SU-DHL-6 (cell line): ENCODE results near the gene MYOZ3.

Experiments used
- H2AFZ ChIP-seq: fragments of 200-600 bp; sonication (generic); 2 replicates; pipeline ENCODE4 v1.6.1; 2014; ENCODE audit warnings: low read depth, mild to moderate bottlenecking, moderate library complexity, mixed read lengths, antibody characterized with exemption, low read length; ENCODE audit not compliant: severe bottlenecking
- H3F3A ChIP-seq: fragments of 200-600 bp; shearing (Covaris generic); 2 replicates; pipeline ENCODE4 v1.6.0; 2016; ENCODE audit warnings: antibody characterized with exemption, mild to moderate bottlenecking; ENCODE audit not compliant: insufficient read depth
- H3K27ac ChIP-seq: fragments of 200-600 bp; sonication (generic); 2 replicates; pipeline ENCODE4 v1.5.1; 2016; ENCODE audit warnings: low read depth, mild to moderate bottlenecking, low read length, moderate library complexity, mixed read lengths
- H3K27me3 ChIP-seq: fragments of 200-600 bp; sonication (generic), shearing (Covaris generic); 2 replicates; pipeline ENCODE4 v1.6.0; 2014; ENCODE audit warnings: mild to moderate bottlenecking, low read length
- H3K36me3 ChIP-seq: fragments of 200-600 bp; sonication (generic); 2 replicates; pipeline ENCODE4 v1.6.1; 2014; ENCODE audit warnings: mild to moderate bottlenecking, low read length, mixed read lengths
- H3K4me2 ChIP-seq: fragments of 300-600, 200-600 bp; shearing (Covaris generic), sonication (generic); 2 replicates; pipeline ENCODE4 v1.6.0; 2014; ENCODE audit warnings: low read length, low read depth, mild to moderate bottlenecking; ENCODE audit not compliant: poor library complexity, severe bottlenecking
- H3K4me3 ChIP-seq: fragments of 200-600 bp; sonication (generic); 2 replicates; pipeline ENCODE4 v1.5.1; 2014; ENCODE audit warnings: antibody characterized with exemption, low read length, mild to moderate bottlenecking, mixed read lengths; ENCODE audit not compliant: insufficient read depth, poor library complexity, severe bottlenecking
- H3K79me2 ChIP-seq: fragments of 200-600 bp; sonication (generic); 2 replicates; pipeline ENCODE4 v1.6.1; 2014; ENCODE audit warnings: mild to moderate bottlenecking, low read length, moderate library complexity; ENCODE audit not compliant: insufficient read depth
- H3K9ac ChIP-seq: fragments of 200-600 bp; sonication (generic); 2 replicates; pipeline ENCODE4 v1.7.0; 2014; ENCODE audit warnings: mild to moderate bottlenecking, low read length
- H3K9me2 ChIP-seq: fragments of 200-600 bp; sonication (generic); replicated peaks from 2 replicates; pipeline ENCODE4 v1.6.1; 2014; ENCODE audit warnings: low read length; ENCODE audit not compliant: insufficient read depth
- H3K9me3 ChIP-seq: fragments of 200-600 bp; sonication (generic); 2 replicates; pipeline ENCODE4 v1.6.1; 2014; ENCODE audit warnings: low read length, mixed read lengths; ENCODE audit not compliant: insufficient read depth
- H4K20me1 ChIP-seq: fragments of 200-600 bp; sonication (generic); 2 replicates; pipeline ENCODE4 v1.6.1; 2014; ENCODE audit warnings: low read depth, mild to moderate bottlenecking, antibody characterized with exemption, low read length, moderate library complexity, mixed read lengths
- CTCF ChIP-seq: fragments of 200-600 bp; sonication (generic); IDR thresholded peaks from one replicate; pipeline ENCODE4 v1.5.1; 2017; ENCODE audit warnings: antibody characterized with exemption, mild to moderate bottlenecking, low read length, moderate library complexity; ENCODE audit not compliant: insufficient read depth, poor library complexity, severe bottlenecking
- EZH2phosphoT487 ChIP-seq: fragments of 200-600 bp; sonication (generic), shearing (Covaris generic); conservative IDR thresholded peaks from 2 replicates; pipeline ENCODE4 v1.6.1; 2018; ENCODE audit warnings: mild to moderate bottlenecking, antibody characterized with exemption, low read length, moderate library complexity, mixed read lengths

MYOZ3 gene

DNA sequence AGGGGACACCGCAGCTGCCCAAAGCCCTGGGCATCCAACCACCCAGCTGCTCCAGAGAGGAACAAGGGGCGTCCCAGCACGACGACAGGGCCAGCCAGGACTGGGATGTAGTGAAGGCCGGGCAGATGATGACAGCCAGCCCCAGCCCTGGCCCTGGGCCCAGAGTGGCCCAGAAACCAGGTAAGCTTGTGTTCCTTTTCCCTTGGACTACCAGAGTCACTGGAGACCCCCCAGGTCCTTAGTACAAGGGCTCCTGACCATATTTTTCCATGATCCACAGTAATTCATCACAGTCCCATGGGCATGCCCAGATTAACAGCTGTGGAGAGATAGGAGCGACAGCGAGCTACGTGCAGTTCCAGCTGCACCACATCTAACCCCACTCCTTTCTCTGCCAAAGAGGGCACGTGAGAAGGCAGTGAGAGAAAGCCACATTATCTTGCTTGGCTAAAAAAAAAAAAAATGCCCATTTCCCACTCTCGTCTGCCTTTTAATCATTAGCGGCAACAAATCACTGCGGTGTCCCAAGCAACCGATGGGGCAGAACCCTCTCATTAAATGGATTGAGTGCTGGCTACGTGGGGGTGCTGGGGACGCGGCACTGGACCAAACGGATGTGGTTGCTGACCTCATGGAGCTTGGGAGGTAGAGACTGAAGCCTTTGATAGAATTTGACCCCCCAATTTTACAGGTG is 42.3 kb upstream of the MYOZ3 start:
- no peaks in the 10 kb centered on the region for H3K79me2 ChIP-seq
- H3K9ac ChIP-seq, result no peak overlapping the region
- H2AFZ ChIP-seq, result no peak overlapping the region
- no peak overlapping the region for H3K4me3 ChIP-seq
- no peaks in the 10 kb centered on the region for H3K9me3 ChIP-seq
- no peak for TF ChIP-seq EZH2phosphoT487
- TF ChIP-seq CTCF, result no peak
- H3K9me2 ChIP-seq, result no peaks in the 10 kb centered on the region
- H3K27ac ChIP-seq, result no peak overlapping the region
- H3K4me2 ChIP-seq, result no peak overlapping the region
- H3K27me3 ChIP-seq, result no peaks in the 10 kb centered on the region
- H4K20me1 ChIP-seq, result no peaks in the 10 kb centered on the region
- no peaks in the 10 kb centered on the region for H3K36me3 ChIP-seq
- H3F3A ChIP-seq, result no peaks in the 10 kb centered on the region

DNA sequence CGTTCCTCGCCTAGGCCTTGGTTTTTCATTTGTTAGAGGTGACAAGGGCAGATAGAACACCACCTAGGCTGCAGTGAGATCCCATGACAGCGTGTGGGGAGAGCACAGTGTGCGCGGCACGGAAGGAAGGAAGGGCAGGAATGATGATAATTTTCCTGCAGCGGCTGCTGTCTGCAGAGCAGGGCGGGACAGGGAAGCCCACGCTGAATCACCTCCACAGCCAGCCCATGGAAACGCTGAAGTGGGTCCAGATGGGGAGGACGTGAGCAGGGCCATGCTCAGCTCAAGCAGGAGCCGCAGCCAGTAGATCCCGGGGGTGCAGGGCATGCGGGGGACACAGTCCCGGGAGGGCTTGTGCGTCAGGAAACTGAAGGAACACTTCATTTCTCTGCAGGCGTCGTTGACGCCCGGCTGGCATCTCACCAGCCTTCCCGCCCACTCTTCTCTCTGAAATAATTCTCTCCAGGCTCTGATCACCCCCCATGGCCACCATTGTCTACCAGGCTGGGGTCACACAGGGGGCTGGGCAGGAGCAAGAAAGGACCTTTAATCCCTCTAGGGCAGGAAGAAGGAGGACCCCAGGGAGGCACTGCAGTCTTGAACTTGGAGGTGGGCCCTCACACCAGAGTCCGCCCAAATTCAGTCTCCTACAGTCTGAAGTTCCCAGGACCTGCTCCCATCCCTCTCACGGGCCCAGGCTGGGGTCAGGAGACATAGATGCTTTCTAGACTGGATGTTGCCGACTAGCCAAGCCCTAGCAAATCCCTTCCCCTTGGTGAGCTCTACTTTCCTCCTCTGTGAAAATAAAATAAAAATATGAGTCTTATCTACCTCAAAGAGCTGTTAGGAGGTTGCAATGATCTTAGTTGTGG is 41.5 kb upstream of the MYOZ3 start:
- no peak overlapping the region for H3K27ac ChIP-seq
- no peaks in the 10 kb centered on the region for H3K9me3 ChIP-seq
- no peaks in the 10 kb centered on the region for H3K36me3 ChIP-seq
- no peak overlapping the region for H3K4me3 ChIP-seq
- no peak overlapping the region for H3K9ac ChIP-seq
- no peak overlapping the region for H3K4me2 ChIP-seq
- no peaks in the 10 kb centered on the region for H3K79me2 ChIP-seq
- H4K20me1 ChIP-seq, result no peaks in the 10 kb centered on the region
- TF ChIP-seq CTCF (no peak), EZH2phosphoT487 (no peak)
- no peak overlapping the region for H2AFZ ChIP-seq
- H3F3A ChIP-seq, result no peaks in the 10 kb centered on the region
- 0 out of 2 replicates have a peak, but pooled peaks cover 2% of the 10 kb centered on the region for H3K27me3 ChIP-seq
- H3K9me2 ChIP-seq, result no peaks in the 10 kb centered on the region

DNA sequence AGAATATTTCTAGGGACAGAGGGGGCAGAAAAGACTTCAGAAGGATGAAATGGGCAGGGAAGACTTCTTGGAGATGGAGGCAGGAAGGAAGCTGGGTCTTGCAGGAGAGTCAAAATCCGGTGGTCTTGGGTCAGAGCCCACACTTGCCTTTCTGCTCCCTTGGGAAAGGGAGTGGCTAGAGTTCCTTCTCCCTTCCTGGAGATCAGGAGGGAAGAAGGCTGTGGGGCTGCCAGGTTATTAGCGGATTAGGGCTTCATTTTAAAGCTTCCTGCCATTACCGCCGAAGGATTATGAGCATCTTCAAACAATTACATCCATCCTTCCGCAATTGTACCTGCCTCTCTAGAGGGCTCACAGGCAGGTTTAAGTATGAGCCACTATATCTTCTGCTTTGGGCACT is 39.8 kb upstream of the MYOZ3 start:
- Histone ChIP-seq H3K36me3 (no peaks in the 10 kb centered on the region), H2AFZ (no peak overlapping the region)

More for the DNA sequence above, 39.8 kb upstream of the MYOZ3 start:
- Histone ChIP-seq H3K9me3 (no peaks in the 10 kb centered on the region), H3F3A (no peaks in the 10 kb centered on the region), H3K27me3 (0 out of 2 replicates have a peak, but pooled peaks cover 2% of the 10 kb centered on the region), H3K27ac (no peak overlapping the region), H3K4me3 (no peak overlapping the region), H3K9ac (no peak overlapping the region), H4K20me1 (no peaks in the 10 kb centered on the region), H3K79me2 (no peaks in the 10 kb centered on the region), H3K4me2 (no peak overlapping the region), H3K9me2 (no peaks in the 10 kb centered on the region)
- TF ChIP-seq EZH2phosphoT487, result no peak
- no peak for TF ChIP-seq CTCF
